Colon (tissue), 2 donors: ENCODE results near the gene FAM20C.

ENCODE experiments used
- FAIRE-seq: peaks from 2 replicates; lab custom pipeline; 2012; peaks lifted over from hg19 to GRCh38; lab: Jason Lieb, UNC
- donor health status: control.
- donor health status: control.

FAM20C gene

GRCh38 chr7:273327-273726 lies 81.0 kb downstream of the FAM20C start:
- no peak for FAIRE-seq

GRCh38 chr7:274266-274665 lies 81.9 kb downstream of the FAM20C start:
- no peak for FAIRE-seq

GRCh38 chr7:276230-276835 lies 84.0 kb downstream of the FAM20C start:
- no peak for FAIRE-seq

GRCh38 chr7:277228-277627 lies 84.9 kb downstream of the FAM20C start:
- FAIRE-seq = no peak

GRCh38 chr7:278081-278480 lies 85.7 kb downstream of the FAM20C start:
- FAIRE-seq = no peak

GRCh38 chr7:279821-280220 lies 87.5 kb downstream of the FAM20C start:
- no peak for FAIRE-seq

- no peak for FAIRE-seq
Measured at GRCh38 chr7:280461-280860, 88.1 kb downstream of the FAM20C start.

- FAIRE-seq = no peak
Measured at GRCh38 chr7:281637-282036, 89.3 kb downstream of the FAM20C start.

DNA sequence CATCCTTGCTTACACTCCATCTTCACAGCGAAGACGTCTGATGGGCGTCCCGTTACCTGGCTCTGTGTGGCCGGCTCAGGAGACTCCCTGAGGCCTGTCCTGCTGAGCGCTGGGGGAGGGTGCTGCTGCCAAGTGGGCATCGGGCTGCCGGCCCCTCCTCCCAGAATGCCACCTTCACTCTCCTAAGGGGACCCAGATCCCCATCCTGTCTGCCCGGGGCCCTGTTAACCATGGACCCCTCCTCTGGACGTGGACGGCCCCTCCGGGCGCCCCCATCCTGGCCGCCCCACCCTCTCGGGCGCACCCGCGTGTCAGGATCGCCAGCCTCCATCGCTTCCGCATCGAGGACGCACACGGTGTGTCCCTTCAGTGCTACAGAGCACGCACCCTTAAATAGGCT lies 90.2 kb downstream of the FAM20C start:
- no peak for FAIRE-seq

- FAIRE-seq = no peak
Measured at GRCh38 chr7:284762-285722, 92.7 kb downstream of the FAM20C start.

DNA sequence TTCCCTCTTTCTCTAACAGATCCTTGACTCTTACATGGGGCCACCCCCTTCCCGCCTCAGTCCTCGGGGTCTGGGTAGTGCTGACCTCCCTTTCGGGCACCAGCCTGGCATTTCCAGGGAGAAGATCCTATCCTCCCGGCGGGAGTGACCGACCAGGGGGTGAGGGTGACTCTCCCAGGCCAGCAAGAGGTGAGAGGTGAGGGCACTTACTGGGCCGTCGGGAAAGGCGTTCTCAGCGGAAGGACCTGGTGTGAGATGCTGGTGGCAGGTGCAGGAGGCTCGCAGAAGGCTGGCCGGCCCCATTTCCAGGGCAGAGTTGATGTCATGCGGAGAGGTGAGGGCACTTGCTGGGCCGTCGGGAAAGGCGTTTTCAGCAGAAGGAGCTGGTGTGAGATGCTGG lies 93.4 kb downstream of the FAM20C start:
- FAIRE-seq = no peak

DNA sequence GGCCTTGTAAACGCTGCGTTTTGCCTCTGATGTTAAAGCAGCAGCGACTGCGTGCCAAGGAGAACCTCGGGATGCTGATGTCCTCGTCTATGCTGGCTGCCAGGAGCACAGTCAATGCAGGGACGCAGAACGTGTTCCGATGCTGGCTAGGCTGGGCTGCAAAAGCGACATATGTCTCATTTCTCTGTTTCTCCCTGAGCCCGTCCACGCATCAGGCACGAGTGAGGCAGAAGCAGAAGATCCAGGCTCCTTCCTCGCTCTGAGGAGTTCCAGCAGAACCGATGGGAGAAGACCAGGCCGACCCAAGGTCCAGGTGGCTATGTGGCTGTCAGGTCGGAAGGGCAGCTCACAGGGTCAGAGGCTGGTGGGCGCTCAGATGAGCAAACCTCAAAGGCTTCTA lies 93.9 kb downstream of the FAM20C start:
- no peak for FAIRE-seq

DNA sequence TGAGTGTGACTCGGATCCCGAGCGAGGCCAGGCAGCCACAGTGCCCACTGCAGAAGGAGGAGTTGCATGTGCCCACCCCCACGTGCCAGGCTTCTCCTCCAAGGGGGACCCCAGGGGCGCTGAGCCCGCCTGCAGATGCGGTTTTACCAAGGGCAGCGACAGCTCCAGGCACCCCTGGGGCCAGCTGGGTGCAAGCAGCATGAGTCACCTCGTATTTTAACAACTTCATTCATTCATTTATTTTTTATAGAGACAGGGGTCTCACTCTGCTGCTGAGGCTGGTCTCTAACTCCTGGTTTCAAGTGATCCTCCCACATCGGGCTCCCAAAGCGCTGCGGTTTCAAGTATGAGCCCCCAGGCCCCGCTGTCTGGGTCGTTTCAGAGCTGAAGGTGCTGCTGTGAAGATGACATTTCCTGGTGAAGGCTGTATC lies 96.3 kb downstream of the FAM20C start:
- FAIRE-seq = no peak

DNA sequence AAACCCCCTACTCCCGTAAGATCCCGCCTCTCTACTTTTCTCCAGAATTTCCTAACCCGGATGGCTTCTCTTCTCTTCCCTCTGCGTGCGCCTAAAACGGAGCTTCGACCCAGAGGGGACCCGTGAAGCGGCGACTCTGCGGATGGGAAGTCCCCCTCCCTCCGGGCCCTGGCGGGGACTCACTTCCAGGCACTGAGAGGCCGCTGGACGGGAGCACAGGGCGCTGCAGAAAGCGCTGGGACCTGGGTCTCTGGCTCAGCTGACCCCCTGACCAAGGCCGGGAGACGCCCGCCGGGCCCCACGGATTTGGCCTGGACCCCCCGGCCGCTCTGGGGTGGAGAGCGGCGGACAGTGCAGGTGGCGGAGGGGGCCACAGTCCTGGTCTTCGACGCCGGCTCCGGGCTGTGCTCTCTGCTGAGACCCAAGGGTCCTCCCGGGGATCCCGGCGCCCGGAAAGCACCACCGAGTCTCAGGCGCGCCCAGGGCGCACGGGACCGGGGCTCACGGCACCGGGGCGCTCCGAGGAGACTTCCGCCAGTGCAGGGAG lies 96.9 kb downstream of the FAM20C start:
- no peak for FAIRE-seq

GRCh38 chr7:289756-290553 lies 97.6 kb downstream of the FAM20C start, which contains the start of gene FOXL3:
Gene FOXL3, plus strand, starts transcription at chr7:290170. Its CDS starts 0 bp downstream, at chr7:290170.
- no peak for FAIRE-seq

GRCh38 chr7:290554-291372 lies 98.4 kb downstream of the FAM20C start:
- FAIRE-seq = no peak

GRCh38 chr7:291373-292092 lies 99.2 kb downstream of the FAM20C start:
- no peak for FAIRE-seq

DNA sequence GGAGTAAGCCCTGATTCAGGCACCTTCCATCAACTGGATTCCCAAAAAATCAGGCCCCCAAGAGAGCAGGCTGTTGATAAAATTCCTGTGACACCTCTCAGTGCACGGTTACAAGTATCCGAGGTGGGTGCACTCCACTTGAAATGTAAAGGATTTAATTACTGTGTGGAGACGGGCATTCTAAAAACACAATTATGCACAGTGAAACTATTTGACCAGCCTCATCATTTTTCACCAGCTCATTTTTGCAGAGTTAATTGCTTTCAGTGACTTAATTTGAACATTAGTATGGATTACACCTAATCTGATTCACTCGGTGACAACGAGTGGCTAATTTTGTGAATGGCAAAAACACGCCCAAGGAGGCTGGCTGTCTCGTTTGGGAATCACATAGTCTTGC lies 99.9 kb downstream of the FAM20C start:
- no peak for FAIRE-seq

- FAIRE-seq = no peak
Measured at GRCh38 chr7:292826-293225, 100.5 kb downstream of the FAM20C start.

- no peak for FAIRE-seq
Measured at GRCh38 chr7:293681-294439, 101.5 kb downstream of the FAM20C start.
